ENCODE measurements around the gene MEN1.
A peak's percentile ranks its signal among the peaks of the same experiment; 100 is the strongest.

MEN1 gene

DNA sequence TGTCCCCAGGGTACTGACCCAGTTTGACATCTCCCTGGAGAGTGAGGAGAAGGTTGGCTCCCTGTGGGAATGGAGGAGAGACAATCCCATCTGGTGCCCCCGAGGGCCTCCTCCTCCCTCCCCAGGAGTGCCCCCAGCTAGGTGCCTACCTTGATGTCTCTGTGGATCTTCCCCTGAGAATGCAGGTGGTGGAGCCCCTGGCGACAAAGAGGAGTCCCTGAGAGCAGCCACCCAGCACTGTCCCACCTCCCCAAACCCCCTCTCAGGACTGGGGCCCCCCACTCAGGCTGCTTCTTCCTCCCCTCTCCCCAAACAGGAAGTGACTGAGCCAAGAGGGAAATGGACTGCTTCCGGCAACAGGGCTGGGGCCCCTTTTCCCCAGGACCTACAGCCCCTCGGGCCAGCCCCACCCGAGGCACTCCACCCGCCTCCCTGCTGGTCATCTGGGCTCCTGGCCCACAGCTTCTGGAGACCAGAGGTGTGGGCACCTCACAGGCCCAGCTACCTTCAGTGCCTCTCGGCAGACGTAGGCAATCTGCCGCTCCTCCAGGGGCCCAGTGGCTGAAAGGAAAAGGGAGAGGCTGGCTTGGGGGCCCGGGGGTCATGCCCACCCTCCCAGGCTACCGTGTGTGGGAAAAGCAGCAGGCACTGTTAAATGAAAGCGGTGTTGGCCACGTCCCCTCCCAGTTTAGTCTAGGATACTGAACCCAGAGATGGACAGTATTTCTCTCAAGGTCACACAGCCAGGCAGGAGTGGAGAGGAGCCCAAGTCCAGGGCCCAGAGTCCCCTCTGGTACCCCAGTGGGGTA is 8.6 kb downstream of the MEN1 start:
- peak overlapping the region; percentile 35 for H3K27ac Mint-ChIP-seq
- H3K36me3 Mint-ChIP-seq, result peaks cover 8% of the 10 kb centered on the region
- H3K4me1 Mint-ChIP-seq, result peaks cover 30% of the 10 kb centered on the region
- no peaks in the 10 kb centered on the region for H3K27me3 Mint-ChIP-seq
- peak overlapping the region; percentile 76 for H3K4me3 Mint-ChIP-seq
- H3K9me3 Mint-ChIP-seq, result no peaks in the 10 kb centered on the region

DNA sequence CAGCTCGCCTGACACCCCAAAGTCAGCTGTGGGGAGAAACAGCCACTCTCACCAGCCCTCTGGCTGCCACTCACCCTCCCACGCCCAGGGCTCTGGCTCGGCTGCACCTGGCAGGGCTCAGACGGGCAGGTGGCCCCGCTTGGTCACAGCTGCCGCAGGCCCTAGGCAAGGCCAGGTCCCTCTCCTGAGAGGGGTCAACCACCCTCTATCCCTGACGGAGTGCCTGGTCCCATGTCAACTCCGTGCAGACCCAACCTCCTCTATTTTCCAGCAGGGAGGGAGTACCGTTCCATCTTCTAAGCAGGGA is 9.2 kb downstream of the MEN1 start:
- Mint-ChIP-seq H3K9me3 (no peaks in the 10 kb centered on the region), H3K27ac (no peak overlapping the region), H3K36me3 (peaks cover 8% of the 10 kb centered on the region), H3K4me1 (peaks cover 25% of the 10 kb centered on the region), H3K27me3 (no peaks in the 10 kb centered on the region), H3K4me3 (peak overlapping the region; percentile 76)

DNA sequence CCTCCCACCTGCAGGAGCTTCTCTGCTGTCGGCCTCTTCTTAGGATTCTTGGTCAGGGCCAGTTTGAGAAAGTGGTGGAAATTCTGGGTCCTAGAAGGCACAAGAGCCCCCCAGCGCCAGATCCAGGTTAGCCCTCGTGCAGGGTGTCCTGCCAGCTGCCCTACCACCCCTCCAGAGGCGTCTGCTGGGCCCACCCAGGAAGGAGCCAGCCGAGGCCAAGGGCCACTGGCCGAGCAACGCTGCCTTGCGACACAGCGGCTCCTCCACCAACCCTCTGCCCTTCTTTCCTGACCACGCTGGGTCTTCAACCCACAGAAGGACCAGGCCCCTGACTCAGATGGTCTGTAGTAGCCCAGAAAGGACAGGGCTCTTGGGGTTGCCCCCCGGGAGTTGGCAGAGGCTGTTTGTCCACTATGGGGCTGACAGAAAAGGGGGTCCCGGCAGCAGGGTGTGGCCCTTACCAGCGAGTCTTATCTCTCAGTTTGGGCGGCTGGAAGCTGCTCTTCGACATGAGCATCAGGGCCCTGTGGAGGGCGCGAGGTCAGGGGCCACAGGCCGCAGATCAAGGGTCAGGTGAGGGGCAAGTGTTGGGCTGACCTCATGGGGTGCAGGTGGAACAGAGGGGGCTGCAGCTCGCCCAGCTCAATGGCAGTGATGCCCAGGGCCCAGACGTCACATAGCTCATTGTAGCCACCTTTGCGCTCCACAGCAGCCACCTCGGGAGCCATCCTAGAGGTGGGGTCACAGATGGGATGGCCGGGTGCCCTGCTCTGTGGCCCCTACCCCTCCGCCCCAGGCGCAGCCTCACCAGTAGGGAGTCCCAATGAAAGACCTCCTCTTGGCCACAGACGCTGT is 9.8 kb downstream of the MEN1 start:
- Mint-ChIP-seq H3K4me3 (peak overlapping the region; percentile 76), H3K9me3 (no peaks in the 10 kb centered on the region), H3K4me1 (peaks cover 25% of the 10 kb centered on the region), H3K36me3 (peaks cover 6% of the 10 kb centered on the region), H3K27me3 (no peaks in the 10 kb centered on the region), H3K27ac (no peak overlapping the region)

DNA sequence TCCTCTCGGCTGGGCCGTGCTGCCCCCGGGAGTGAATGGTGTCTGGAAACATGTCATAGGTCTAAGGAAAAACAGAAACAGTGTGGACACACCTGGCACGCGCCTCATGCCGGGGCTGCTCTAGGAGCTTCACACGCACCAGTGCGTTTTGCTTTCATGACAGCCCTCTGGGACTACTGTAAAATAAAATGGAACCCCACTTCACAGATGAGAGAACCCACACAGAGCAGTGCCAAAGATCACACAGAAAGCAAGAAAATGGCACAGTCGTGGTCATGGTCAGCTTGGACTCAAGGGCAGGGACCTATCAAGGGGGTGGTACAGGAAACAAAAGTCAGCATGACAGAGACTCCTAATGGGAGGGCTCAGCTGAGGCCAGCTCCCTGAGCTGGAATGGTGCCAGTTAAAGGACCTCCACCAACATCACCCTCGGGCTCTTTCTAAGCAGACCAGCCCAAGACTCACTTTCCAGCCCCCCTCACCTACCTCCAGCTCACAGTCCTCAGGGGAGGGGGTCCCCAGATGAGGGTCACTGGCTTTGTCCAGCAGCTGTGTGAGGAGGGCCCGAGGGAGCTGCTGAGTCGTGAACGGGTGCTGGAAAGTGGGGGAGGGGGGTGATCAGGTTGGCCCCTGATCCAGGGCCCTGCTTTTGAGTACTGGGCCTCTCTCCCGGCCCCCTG is 10.6 kb downstream of the MEN1 start:
- Mint-ChIP-seq H3K4me1 (peaks cover 29% of the 10 kb centered on the region), H3K27me3 (no peaks in the 10 kb centered on the region), H3K36me3 (peaks cover 6% of the 10 kb centered on the region), H3K4me3 (no peak overlapping the region), H3K27ac (no peak overlapping the region), H3K9me3 (no peaks in the 10 kb centered on the region)

DNA sequence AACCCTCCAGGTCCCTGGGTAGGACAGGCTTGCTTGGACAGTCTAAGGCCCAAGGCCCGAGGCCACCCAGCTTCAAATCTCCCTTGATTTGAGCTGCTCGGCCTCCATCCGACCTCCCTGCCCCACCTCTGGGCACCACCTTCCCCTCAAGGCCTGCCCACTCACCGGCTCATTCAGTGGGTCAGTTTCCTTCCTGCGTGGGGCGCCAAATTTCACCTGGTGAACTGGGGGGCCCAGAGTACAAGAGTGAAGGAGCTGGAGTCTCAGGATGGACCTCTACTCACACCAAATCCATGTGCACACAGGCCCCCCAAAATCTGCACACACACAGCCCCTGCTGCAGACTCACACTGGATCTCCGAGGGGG is 11.1 kb downstream of the MEN1 start:
- Mint-ChIP-seq H3K27me3 (no peaks in the 10 kb centered on the region), H3K4me3 (no peak overlapping the region), H3K9me3 (no peaks in the 10 kb centered on the region), H3K4me1 (peaks cover 34% of the 10 kb centered on the region), H3K27ac (no peak overlapping the region), H3K36me3 (peaks cover 6% of the 10 kb centered on the region)

DNA sequence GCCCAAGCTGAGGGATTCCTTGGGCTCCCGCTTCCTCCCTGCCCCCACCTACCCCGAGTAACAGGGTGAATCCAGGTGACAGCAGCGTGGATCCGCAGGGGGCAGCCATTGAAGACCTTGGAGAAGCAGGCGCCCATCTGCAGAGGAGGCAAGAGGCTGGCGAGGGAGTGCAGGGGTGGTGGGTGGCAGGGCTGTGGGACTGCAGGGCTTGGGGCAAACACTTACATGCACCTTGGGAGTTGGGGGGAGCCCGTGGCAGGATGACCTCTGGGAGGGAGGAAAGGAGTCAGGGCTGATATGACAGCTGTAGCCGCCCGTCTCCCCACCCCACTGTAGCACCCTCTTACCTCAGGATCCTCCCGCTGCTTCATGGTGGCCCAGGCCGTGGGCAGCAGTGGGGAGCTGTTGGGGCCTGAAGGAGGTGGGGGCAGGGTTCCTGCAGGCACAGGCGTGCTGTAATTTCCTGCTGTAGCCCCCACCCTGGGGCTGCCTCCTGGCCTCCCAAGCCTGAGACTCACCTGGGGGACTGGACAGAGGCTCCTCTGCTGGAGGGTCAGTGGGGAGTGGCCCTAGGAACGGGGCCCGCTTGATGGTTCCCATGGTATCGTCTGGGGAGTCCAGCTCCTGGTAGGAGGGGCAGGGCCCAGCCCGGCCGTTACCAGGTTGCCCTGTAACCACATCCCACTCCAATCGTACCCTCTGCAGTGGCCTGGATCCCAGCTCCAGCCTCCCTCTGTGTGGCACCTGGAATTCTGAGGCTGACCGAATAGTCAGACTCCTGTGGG is 13.4 kb downstream of the MEN1 start:
- no peaks in the 10 kb centered on the region for H3K9me3 Mint-ChIP-seq
- H3K36me3 Mint-ChIP-seq, result peaks cover 6% of the 10 kb centered on the region
- no peaks in the 10 kb centered on the region for H3K27me3 Mint-ChIP-seq
- H3K27ac Mint-ChIP-seq, result no peak overlapping the region
- no peak overlapping the region for H3K4me3 Mint-ChIP-seq
- H3K4me1 Mint-ChIP-seq, result peaks cover 32% of the 10 kb centered on the region

DNA sequence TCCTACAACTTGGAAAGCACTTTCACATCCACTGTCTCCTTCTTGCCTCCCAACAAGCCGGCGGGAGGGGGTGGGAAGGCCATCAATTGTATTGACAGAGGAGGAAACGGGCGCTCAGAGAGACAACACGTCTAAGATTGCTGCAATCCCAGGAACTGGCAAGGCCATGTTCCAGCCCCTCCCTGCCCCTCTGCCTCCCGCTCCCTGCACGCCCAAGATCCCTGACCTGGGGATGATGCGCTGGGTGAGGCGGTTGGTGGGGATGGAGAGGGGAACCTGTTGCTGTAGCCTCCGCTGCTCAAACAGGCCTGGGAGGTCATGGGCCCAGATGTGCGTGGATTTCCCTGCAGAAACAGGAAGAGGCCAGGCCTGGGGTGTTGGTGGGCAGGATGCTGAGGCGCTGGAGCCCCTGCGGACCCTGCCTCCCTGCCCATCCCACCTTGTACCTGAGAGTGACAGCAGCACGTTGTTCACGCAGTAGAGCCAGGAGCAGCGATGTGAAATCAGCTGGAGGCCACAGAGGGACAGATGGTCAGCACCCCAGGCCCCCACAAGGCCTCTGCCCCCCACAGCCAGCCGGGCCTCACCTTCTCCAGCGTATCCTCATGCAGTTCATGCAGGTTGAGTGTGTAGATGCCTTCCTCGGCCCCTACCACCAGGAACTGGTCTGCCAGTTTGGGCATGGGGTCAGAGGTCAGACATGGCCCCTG is 14.1 kb downstream of the MEN1 start:
- Mint-ChIP-seq H3K27ac (peak overlapping the region; percentile 49), H3K4me1 (peaks cover 29% of the 10 kb centered on the region), H3K27me3 (no peaks in the 10 kb centered on the region), H3K36me3 (peaks cover 6% of the 10 kb centered on the region), H3K9me3 (no peaks in the 10 kb centered on the region), H3K4me3 (no peak overlapping the region)

DNA sequence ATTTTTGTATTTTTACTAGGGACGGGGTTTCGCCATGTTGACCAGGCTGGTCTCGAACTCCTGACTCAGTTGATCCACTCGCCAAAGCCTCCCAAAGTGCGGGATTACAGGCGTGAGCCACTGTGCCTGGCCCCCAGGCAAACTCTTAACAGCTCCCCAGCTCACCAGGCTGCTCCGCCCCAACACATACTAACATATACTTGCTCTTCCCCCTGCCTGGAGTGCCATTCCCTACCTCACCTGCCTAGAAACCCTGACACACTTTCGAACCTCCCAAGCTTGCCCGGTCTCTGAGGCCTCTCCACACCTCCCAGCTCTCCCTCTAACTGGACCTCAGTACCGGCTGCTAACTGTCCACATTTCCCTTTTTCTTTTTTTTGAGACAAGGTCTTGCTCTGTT is 15.8 kb downstream of the MEN1 start:
- peaks cover 4% of the 10 kb centered on the region for H3K36me3 Mint-ChIP-seq
- H3K27ac Mint-ChIP-seq, result peak overlapping the region; percentile 79
- H3K4me3 Mint-ChIP-seq, result no peak overlapping the region
- no peaks in the 10 kb centered on the region for H3K9me3 Mint-ChIP-seq
- H3K4me1 Mint-ChIP-seq, result peaks cover 27% of the 10 kb centered on the region
- H3K27me3 Mint-ChIP-seq, result no peaks in the 10 kb centered on the region

DNA sequence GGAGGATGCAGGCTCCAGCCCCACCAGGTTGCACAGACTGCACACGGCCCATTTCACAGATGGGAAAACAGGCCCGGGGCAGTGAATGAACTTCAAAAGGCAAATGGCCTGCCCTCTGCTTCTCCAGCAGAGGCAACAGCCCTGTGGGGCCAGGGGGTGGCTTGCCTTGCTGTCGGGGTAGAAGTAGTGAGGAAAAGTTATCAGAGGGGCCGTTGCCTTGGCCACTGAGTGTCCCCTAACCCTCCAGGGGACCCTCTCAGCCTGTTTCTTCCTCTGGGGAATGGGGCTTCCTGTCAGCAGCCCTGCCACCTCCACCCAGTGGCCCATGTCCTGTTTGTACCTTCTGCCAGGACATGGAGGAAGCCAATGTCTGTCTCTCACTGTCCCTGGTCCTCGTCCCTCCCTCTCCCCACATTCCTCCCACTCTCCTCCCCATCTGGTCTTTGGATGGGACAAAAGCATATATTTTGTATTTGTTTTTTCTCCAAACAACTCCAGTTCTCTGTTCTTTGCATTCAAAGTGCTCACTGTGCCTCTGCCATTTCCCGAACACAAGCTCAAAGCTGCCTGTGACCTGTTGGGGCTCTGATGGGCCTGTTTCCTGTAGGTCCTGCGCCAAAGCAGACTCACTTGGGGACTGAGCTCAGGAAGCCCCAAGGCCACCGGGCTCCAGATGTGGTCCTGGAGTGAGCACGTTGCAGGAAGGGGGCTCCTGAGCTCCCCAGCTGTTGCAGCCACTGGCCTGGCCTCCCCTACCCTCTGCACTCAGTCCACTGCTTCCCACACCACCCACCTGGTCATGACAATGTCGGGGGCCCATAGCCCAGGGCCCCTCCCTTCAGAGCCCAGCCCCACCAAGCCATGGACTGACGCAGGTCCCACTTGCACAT is 16.8 kb downstream of the MEN1 start:
- Mint-ChIP-seq H3K27ac (peak overlapping the region; percentile 84), H3K9me3 (no peaks in the 10 kb centered on the region), H3K27me3 (no peaks in the 10 kb centered on the region), H3K4me1 (peaks cover 19% of the 10 kb centered on the region), H3K4me3 (no peak overlapping the region), H3K36me3 (no peaks in the 10 kb centered on the region)

DNA sequence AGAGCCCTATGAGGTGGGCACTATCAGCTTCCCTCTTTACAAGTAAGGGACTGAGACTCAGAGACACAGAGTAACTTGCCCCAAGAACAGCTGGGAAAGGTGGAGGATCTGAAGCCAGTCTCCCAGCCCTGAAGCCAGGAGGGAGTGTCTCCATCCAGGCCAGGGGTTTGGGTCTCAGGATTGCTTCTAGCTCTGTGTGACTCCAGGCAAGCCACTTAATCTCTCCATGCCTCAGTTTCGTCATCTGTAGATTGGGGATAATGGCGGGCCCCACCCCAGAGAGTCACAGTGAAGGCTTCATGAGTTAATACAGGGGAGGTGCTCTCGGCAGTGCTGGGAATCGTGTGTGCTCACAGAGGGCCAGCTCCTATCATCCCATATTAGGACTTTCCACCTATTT is 17.9 kb downstream of the MEN1 start:
- no peaks in the 10 kb centered on the region for H3K36me3 Mint-ChIP-seq
- H3K4me1 Mint-ChIP-seq, result peaks cover 23% of the 10 kb centered on the region
- H3K4me3 Mint-ChIP-seq, result no peak overlapping the region
- H3K27ac Mint-ChIP-seq, result no peak overlapping the region
- H3K9me3 Mint-ChIP-seq, result no peaks in the 10 kb centered on the region
- no peaks in the 10 kb centered on the region for H3K27me3 Mint-ChIP-seq

DNA sequence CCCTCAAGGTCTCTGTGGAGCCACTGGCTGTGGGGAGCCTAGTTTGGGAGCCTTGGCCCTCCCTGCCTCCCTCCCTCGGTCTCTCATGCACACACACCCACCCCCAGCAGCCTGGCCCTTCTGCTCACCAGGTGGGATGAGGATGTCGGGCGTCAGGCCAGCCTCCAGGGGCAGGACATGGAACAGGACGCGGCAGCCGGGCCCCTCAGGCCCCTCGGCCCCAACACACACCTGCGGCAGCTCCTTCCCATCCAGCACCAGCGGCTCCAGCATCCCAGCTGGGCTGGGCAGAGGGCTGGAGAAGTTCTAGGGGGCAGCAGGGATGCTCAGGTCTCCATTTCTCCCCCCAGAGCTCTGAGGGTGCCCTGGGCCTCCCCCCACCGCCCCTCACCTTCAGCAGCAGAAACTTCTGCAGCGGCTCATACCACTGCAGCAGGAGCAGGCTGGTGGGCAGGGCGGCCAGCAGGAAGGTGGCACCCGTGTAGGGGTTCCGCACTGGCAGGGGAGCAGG is 18.5 kb downstream of the MEN1 start:
- H3K36me3 Mint-ChIP-seq, result no peaks in the 10 kb centered on the region
- H3K9me3 Mint-ChIP-seq, result no peaks in the 10 kb centered on the region
- peaks cover 23% of the 10 kb centered on the region for H3K4me1 Mint-ChIP-seq
- no peaks in the 10 kb centered on the region for H3K27me3 Mint-ChIP-seq
- no peak overlapping the region for H3K4me3 Mint-ChIP-seq
- no peak overlapping the region for H3K27ac Mint-ChIP-seq

DNA sequence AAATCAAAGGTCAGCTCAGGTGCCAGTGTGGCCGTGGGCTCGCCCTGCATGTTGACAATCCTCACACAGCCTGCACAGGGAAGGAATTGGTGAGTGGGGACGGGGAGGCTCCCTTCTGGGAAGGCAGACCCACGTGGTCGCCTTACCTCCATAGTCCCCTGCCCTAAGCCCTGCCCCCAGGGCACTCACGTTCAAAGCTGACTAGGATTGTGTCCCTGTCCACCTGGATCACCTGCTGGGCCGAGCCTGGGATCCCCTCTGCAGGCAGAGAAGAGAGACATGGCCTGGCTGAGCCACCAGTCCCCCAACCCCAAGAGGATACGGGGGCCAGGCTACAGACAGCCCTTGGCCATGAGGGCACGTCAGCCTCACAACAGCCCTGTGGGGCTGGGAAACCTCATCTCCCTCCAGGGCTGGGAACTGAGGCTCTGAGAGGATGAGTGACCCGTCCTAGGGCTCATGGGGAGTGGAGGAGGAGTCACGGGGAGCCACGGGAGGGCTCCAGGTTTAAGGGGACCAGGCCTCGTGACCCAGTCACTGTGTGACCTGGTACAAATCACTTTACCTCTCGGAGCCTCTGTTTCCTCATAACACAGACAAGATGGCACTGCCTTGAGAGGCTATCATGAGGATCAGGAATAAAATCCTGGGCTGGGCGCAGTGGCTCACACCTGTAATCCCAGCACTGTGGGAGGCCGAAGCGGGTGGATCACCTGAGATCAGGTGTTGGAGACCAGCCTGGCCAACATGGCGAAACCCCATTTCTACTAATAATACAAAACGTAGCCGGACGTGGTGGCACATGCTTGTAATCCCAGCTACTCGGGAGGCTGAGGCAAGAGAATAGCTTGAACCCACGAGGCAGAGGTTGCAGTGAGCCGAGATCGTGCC is 19.9 kb downstream of the MEN1 start:
- H3K9me3 Mint-ChIP-seq, result no peaks in the 10 kb centered on the region
- H3K4me1 Mint-ChIP-seq, result peaks cover 23% of the 10 kb centered on the region
- no peak overlapping the region for H3K27ac Mint-ChIP-seq
- H3K36me3 Mint-ChIP-seq, result no peaks in the 10 kb centered on the region
- H3K27me3 Mint-ChIP-seq, result no peaks in the 10 kb centered on the region
- no peak overlapping the region for H3K4me3 Mint-ChIP-seq
